ENCODE data around the gene MAPKAPK3.

Gene MAPKAPK3

GRCh38 chr3:50600841-50601591 is 15.9 kb upstream of the MAPKAPK3 start:
- TF ChIP-seq GLIS3 (CRISPR knock-in tag; IDR thresholded peaks at IDR 0.05): peak; percentile 78; the same call in 1 of the 2 replicates
- peak; percentile 23; the same call in 1 of the 2 replicates for TF ChIP-seq ISL1 (CRISPR knock-in tag; IDR thresholded peaks at IDR 0.05)
- no peak for TF ChIP-seq CSDC2 (CRISPR knock-in tag; IDR thresholded peaks at IDR 0.05)
- ATAC-seq: peak; percentile 94

- ATAC-seq: no peak
- TF ChIP-seq ZNF565 (CRISPR knock-in tag; conservative IDR thresholded peaks at IDR 0.05; ENCODE audit: low read depth) (no peak), CREB5 (CRISPR knock-in tag; IDR thresholded peaks at IDR 0.05; ENCODE audit: low read depth) (no peak), ISL1 (CRISPR knock-in tag; IDR thresholded peaks at IDR 0.05) (no peak), TSHZ2 (CRISPR knock-in tag; IDR thresholded peaks at IDR 0.05) (no peak), ZNF8 (CRISPR knock-in tag; IDR thresholded peaks at IDR 0.05) (no peak), ZNF70 (CRISPR knock-in tag; IDR thresholded peaks at IDR 0.05) (no peak), TOX (CRISPR knock-in tag; IDR thresholded peaks at IDR 0.05; ENCODE audit: borderline replicate concordance) (no peak), PPARA (CRISPR knock-in tag; IDR thresholded peaks at IDR 0.05; ENCODE audit: borderline replicate concordance) (no peak), ZFP3 (CRISPR knock-in tag; IDR thresholded peaks at IDR 0.05) (no peak), ESRRG (CRISPR knock-in tag; IDR thresholded peaks at IDR 0.05) (no peak), ZC3H10 (CRISPR knock-in tag; IDR thresholded peaks at IDR 0.05) (no peak), TCF4 (CRISPR knock-in tag; IDR thresholded peaks at IDR 0.05; ENCODE audit: borderline replicate concordance) (no peak), OSR1 (CRISPR knock-in tag; IDR thresholded peaks at IDR 0.05) (no peak)
- TF ChIP-seq, protein P1, sequence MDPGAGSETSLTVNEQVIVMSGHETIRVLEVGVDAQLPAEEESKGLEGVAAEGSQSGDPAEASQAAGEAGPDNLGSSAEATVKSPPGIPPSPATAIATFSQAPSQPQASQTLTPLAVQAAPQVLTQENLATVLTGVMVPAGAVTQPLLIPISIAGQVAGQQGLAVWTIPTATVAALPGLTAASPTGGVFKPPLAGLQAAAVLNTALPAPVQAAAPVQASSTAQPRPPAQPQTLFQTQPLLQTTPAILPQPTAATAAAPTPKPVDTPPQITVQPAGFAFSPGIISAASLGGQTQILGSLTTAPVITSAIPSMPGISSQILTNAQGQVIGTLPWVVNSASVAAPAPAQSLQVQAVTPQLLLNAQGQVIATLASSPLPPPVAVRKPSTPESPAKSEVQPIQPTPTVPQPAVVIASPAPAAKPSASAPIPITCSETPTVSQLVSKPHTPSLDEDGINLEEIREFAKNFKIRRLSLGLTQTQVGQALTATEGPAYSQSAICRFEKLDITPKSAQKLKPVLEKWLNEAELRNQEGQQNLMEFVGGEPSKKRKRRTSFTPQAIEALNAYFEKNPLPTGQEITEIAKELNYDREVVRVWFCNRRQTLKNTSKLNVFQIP (CRISPR knock-in tag; IDR thresholded peaks at IDR 0.05; ENCODE audit: borderline replicate concordance, low read depth): no peak
Observed at GRCh38 chr3:50602595-50603191, 14.3 kb upstream of the MAPKAPK3 start.

GRCh38 chr3:50603261-50604109 is 13.5 kb upstream of the MAPKAPK3 start:
- no peak for ATAC-seq
- TF ChIP-seq, protein P2, sequence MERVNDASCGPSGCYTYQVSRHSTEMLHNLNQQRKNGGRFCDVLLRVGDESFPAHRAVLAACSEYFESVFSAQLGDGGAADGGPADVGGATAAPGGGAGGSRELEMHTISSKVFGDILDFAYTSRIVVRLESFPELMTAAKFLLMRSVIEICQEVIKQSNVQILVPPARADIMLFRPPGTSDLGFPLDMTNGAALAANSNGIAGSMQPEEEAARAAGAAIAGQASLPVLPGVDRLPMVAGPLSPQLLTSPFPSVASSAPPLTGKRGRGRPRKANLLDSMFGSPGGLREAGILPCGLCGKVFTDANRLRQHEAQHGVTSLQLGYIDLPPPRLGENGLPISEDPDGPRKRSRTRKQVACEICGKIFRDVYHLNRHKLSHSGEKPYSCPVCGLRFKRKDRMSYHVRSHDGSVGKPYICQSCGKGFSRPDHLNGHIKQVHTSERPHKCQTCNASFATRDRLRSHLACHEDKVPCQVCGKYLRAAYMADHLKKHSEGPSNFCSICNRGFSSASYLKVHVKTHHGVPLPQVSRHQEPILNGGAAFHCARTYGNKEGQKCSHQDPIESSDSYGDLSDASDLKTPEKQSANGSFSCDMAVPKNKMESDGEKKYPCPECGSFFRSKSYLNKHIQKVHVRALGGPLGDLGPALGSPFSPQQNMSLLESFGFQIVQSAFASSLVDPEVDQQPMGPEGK (CRISPR knock-in tag; IDR thresholded peaks at IDR 0.05; ENCODE audit: borderline replicate concordance): no peak
- TF ChIP-seq, protein P3, sequence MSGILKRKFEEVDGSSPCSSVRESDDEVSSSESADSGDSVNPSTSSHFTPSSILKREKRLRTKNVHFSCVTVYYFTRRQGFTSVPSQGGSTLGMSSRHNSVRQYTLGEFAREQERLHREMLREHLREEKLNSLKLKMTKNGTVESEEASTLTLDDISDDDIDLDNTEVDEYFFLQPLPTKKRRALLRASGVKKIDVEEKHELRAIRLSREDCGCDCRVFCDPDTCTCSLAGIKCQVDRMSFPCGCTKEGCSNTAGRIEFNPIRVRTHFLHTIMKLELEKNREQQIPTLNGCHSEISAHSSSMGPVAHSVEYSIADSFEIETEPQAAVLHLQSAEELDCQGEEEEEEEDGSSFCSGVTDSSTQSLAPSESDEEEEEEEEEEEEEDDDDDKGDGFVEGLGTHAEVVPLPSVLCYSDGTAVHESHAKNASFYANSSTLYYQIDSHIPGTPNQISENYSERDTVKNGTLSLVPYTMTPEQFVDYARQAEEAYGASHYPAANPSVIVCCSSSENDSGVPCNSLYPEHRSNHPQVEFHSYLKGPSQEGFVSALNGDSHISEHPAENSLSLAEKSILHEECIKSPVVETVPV (CRISPR knock-in tag; IDR thresholded peaks at IDR 0.05): no peak
- no peak for TF ChIP-seq SNAI2 (CRISPR knock-in tag; IDR thresholded peaks at IDR 0.05)
- no peak for TF ChIP-seq ZFP3 (CRISPR knock-in tag; IDR thresholded peaks at IDR 0.05)
- no peak for TF ChIP-seq BACH2 (CRISPR knock-in tag; IDR thresholded peaks at IDR 0.05; ENCODE audit: borderline replicate concordance)
- no peak for TF ChIP-seq ZFP30 (CRISPR knock-in tag; IDR thresholded peaks at IDR 0.05)
- TF ChIP-seq ZC3H10 (CRISPR knock-in tag; IDR thresholded peaks at IDR 0.05): no peak
- no peak for TF ChIP-seq ZNF565 (CRISPR knock-in tag; conservative IDR thresholded peaks at IDR 0.05; ENCODE audit: low read depth)
- no peak for TF ChIP-seq RARB (CRISPR knock-in tag; IDR thresholded peaks at IDR 0.05)
- TF ChIP-seq ZNF8 (CRISPR knock-in tag; IDR thresholded peaks at IDR 0.05): no peak
- no peak for TF ChIP-seq OSR1 (CRISPR knock-in tag; IDR thresholded peaks at IDR 0.05)
- TF ChIP-seq ISL1 (CRISPR knock-in tag; IDR thresholded peaks at IDR 0.05): no peak
- no peak for TF ChIP-seq CSDC2 (CRISPR knock-in tag; IDR thresholded peaks at IDR 0.05)
- TF ChIP-seq TSHZ2 (CRISPR knock-in tag; IDR thresholded peaks at IDR 0.05): no peak
- no peak for TF ChIP-seq TCF4 (CRISPR knock-in tag; IDR thresholded peaks at IDR 0.05; ENCODE audit: borderline replicate concordance)
- TF ChIP-seq ARNTL (CRISPR knock-in tag; IDR thresholded peaks at IDR 0.05; ENCODE audit: borderline replicate concordance, low read depth): no peak
